ENCODE data around the gene SGSM2. TPM values are rescaled to one million over a fixed set of nuclear protein-coding genes. Genes with fewer than 3 reads are reported as not detected.

SGSM2 gene
- total RNA-seq, 1 donor from 2014 or later, result 60.2 TPM

- Histone ChIP-seq H3K4me1 (no peaks in the 10 kb centered on the region), H3K27ac (peak overlapping the region; percentile 21), H3K36me3 (peaks cover 0 to 16% of the 10 kb centered on the region in 2 donors), H3K9me3 (no peaks in the 10 kb centered on the region), H3K27me3 (no peaks in the 10 kb centered on the region), H3K4me3 (no peak overlapping the region)
- no peak for DNase-seq (ENCODE audit: extremely low spot score in 2 of 2)
- intact Hi-C loops (cut with DNase I), result no loop called here
- TF ChIP-seq POLR2AphosphoS5 (IDR thresholded peaks at IDR 0.05; ENCODE audit: insufficient read depth in 1 of 2, low read depth in 1 of 2) (no peak), CTCF (IDR thresholded peaks at IDR 0.05) (no peak), POLR2A (IDR thresholded peaks at IDR 0.05) (no peak)
Measured at GRCh38 chr17:2370211-2370589, 32.9 kb downstream of the SGSM2 start.

- no peaks in the 10 kb centered on the region for H3K27me3 ChIP-seq
- H3K9me3 ChIP-seq, result no peaks in the 10 kb centered on the region
- peaks cover 0 to 23% of the 10 kb centered on the region in 2 donors for H3K36me3 ChIP-seq
- H3K4me3 ChIP-seq, result no peak overlapping the region
- intact Hi-C loops (cut with DNase I), result no loop called here
- DNase-seq (ENCODE audit: extremely low spot score in 2 of 2), result no peak
- no peak overlapping the region for H3K27ac ChIP-seq
- no peak for TF ChIP-seq POLR2A (IDR thresholded peaks at IDR 0.05)
- TF ChIP-seq POLR2AphosphoS5 (IDR thresholded peaks at IDR 0.05; ENCODE audit: insufficient read depth in 1 of 2, low read depth in 1 of 2), result no peak
- no peak for TF ChIP-seq CTCF (IDR thresholded peaks at IDR 0.05)
- no peaks in the 10 kb centered on the region for H3K4me1 ChIP-seq
Measured at GRCh38 chr17:2371183-2372130, 34.2 kb downstream of the SGSM2 start.

- TF ChIP-seq POLR2A (IDR thresholded peaks at IDR 0.05), result no peak
- TF ChIP-seq CTCF (IDR thresholded peaks at IDR 0.05), result no peak
- no peak for TF ChIP-seq POLR2AphosphoS5 (IDR thresholded peaks at IDR 0.05; ENCODE audit: insufficient read depth in 1 of 2, low read depth in 1 of 2)
- intact Hi-C loops (cut with DNase I), result no loop called here
- Histone ChIP-seq H3K36me3 (peaks cover 0 to 24% of the 10 kb centered on the region in 2 donors), H3K9me3 (no peaks in the 10 kb centered on the region), H3K4me1 (no peaks in the 10 kb centered on the region), H3K27ac (no peak overlapping the region), H3K27me3 (no peaks in the 10 kb centered on the region), H3K4me3 (no peak overlapping the region)
- no peak for DNase-seq (ENCODE audit: extremely low spot score in 2 of 2)
Measured at GRCh38 chr17:2372180-2372579, 34.9 kb downstream of the SGSM2 start.

- intact Hi-C loops (cut with DNase I), result no loop called here
- Histone ChIP-seq H3K27me3 (no peaks in the 10 kb centered on the region), H3K4me3 (no peak overlapping the region), H3K9me3 (no peaks in the 10 kb centered on the region), H3K27ac (no peak overlapping the region), H3K4me1 (no peaks in the 10 kb centered on the region), H3K36me3 (peaks cover 0 to 26% of the 10 kb centered on the region in 2 donors)
- DNase-seq (ENCODE audit: extremely low spot score in 2 of 2), result no peak
- TF ChIP-seq CTCF (IDR thresholded peaks at IDR 0.05) (no peak), POLR2AphosphoS5 (IDR thresholded peaks at IDR 0.05; ENCODE audit: insufficient read depth in 1 of 2, low read depth in 1 of 2) (no peak), POLR2A (IDR thresholded peaks at IDR 0.05) (no peak)
Measured at GRCh38 chr17:2372681-2373080, 35.4 kb downstream of the SGSM2 start.

- no peak overlapping the region for H3K4me3 ChIP-seq
- no peaks in the 10 kb centered on the region for H3K9me3 ChIP-seq
- no peaks in the 10 kb centered on the region for H3K27me3 ChIP-seq
- intact Hi-C loops (cut with DNase I), result no loop called here
- peaks cover 0 to 29% of the 10 kb centered on the region in 2 donors for H3K36me3 ChIP-seq
- TF ChIP-seq POLR2A (IDR thresholded peaks at IDR 0.05), result no peak
- TF ChIP-seq CTCF (IDR thresholded peaks at IDR 0.05), result no peak
- TF ChIP-seq POLR2AphosphoS5 (IDR thresholded peaks at IDR 0.05; ENCODE audit: insufficient read depth in 1 of 2, low read depth in 1 of 2), result no peak
- no peak overlapping the region for H3K27ac ChIP-seq
- no peaks in the 10 kb centered on the region for H3K4me1 ChIP-seq
- no peak for DNase-seq (ENCODE audit: extremely low spot score in 2 of 2)
Measured at GRCh38 chr17:2373179-2373578, 35.9 kb downstream of the SGSM2 start.
